HCEC 1CT (cell line): ENCODE measurements around the gene QRICH1.
"Not testable (repeated sequence)": the region's sequence is repeated elsewhere in the genome, so short reads cannot be mapped to it uniquely, and the experiment has no call there.

Experiments
- DNase-seq: peaks from one replicate; pipeline ENCODE4 v3.0.0-alpha.2; 2017

QRICH1 gene

GRCh38 chr3:49016414-49017228 lies 77.2 kb downstream of the QRICH1 start:
- no peak for DNase-seq

GRCh38 chr3:49015765-49016164 lies 78.1 kb downstream of the QRICH1 start:
- no peak for DNase-seq

GRCh38 chr3:49015072-49015471 lies 78.8 kb downstream of the QRICH1 start:
- DNase-seq = no peak

- DNase-seq = no peak
These were observed 79.9 kb downstream of the QRICH1 start for GRCh38 chr3:49013738-49014660.

GRCh38 chr3:49013113-49013737 lies 80.6 kb downstream of the QRICH1 start:
- DNase-seq = no peak

- DNase-seq = no peak
These were observed 81.3 kb downstream of the QRICH1 start for GRCh38 chr3:49012441-49013017.

- no peak for DNase-seq
These were observed 84.5 kb downstream of the QRICH1 start for GRCh38 chr3:49009396-49009795.

GRCh38 chr3:49008627-49009026 lies 85.2 kb downstream of the QRICH1 start:
- DNase-seq = not testable (repeated sequence)

GRCh38 chr3:49007771-49008528 lies 85.9 kb downstream of the QRICH1 start:
- peak; percentile 81 for DNase-seq

- DNase-seq = peak; percentile 96
These were observed 86.7 kb downstream of the QRICH1 start, which contains the start of gene WDR6 for GRCh38 chr3:49007068-49007770. WDR6 (plus strand) TSS chr3:49007391; CDS start chr3:49007432, 41 bp downstream.

- DNase-seq = no peak
These were observed 87.3 kb downstream of the QRICH1 start for GRCh38 chr3:49006408-49007067.

- DNase-seq = no peak
These were observed 87.9 kb downstream of the QRICH1 start for GRCh38 chr3:49005998-49006397.

GRCh38 chr3:49005303-49005680 lies 88.6 kb downstream of the QRICH1 start:
- DNase-seq = no peak

- no peak for DNase-seq
These were observed 89.2 kb downstream of the QRICH1 start for GRCh38 chr3:49004352-49005302.

GRCh38 chr3:49001155-49001554 lies 92.7 kb downstream of the QRICH1 start:
- no peak for DNase-seq

GRCh38 chr3:48999085-48999858 lies 94.6 kb downstream of the QRICH1 start:
- DNase-seq = no peak

- DNase-seq = no peak
These were observed 95.9 kb downstream of the QRICH1 start for GRCh38 chr3:48997714-48998637.
